HepG2 (cell line): ENCODE measurements around the gene PIP4K2B. TPM values are rescaled to one million over a fixed set of nuclear protein-coding genes. Genes with fewer than 3 reads are reported as not detected.

Experiments used
- CAMTA2 ChIP-seq: sonication (generic); formaldehyde crosslinking; IDR thresholded peaks from 2 replicates; pipeline ENCODE4 v1.4.0; 2020; ENCODE audit warnings: mild to moderate bottlenecking, missing genetic modification reagents, borderline replicate concordance
- CBX5 ChIP-seq: sonication (generic); formaldehyde crosslinking; IDR thresholded peaks from 2 replicates; pipeline ENCODE4 v1.4.0; 2020; ENCODE audit warnings: missing genetic modification reagents, borderline replicate concordance
- GABPA ChIP-seq, 2 experiments: IDR thresholded peaks; 2 replicates each; pipeline ENCODE4 v1.6.1; 2011 to 2016; ENCODE audit warnings: low read depth in 2 of 2, low read length in 1 of 2, missing biosample characterization in 1 of 2, missing genetic modification characterization in 1 of 2
- HNF4G ChIP-seq, 2 experiments: sonication (generic) in 1 of 2; formaldehyde crosslinking in 1 of 2; IDR thresholded peaks; 2 replicates each; pipeline versions ENCODE4 v1.4.0 to v1.6.1; 2011 to 2020; ENCODE audit warnings: borderline replicate concordance in 2 of 2, low read depth in 2 of 2, mild to moderate bottlenecking in 2 of 2, low read length in 1 of 2, missing genetic modification reagents in 1 of 2, moderate library complexity in 1 of 2
- JUND ChIP-seq: sonication (generic); formaldehyde crosslinking; IDR thresholded peaks from 2 replicates; pipeline ENCODE4 v1.8.0; 2022; ENCODE audit warnings: mild to moderate bottlenecking, missing genetic modification reagents
- MED13 ChIP-seq: sonication (generic); formaldehyde crosslinking; IDR thresholded peaks from 2 replicates; pipeline ENCODE4 v1.5.0; 2020; ENCODE audit warnings: missing genetic modification reagents
- MEF2D ChIP-seq: sonication (generic); formaldehyde crosslinking; IDR thresholded peaks from 2 replicates; pipeline ENCODE4 v1.5.1; 2020; ENCODE audit warnings: mild to moderate bottlenecking, missing genetic modification reagents
- RFX5 ChIP-seq: IDR thresholded peaks from 2 replicates; pipeline ENCODE4 v1.6.1; 2011; ENCODE audit warnings: low read depth, low read length, improper control_type of control experiment
- SALL2 ChIP-seq: sonication (generic); formaldehyde crosslinking; IDR thresholded peaks from 2 replicates; pipeline ENCODE4 v1.8.1; 2023; ENCODE audit warnings: mild to moderate bottlenecking, missing genetic modification reagents, inconsistent platforms
- SMC3 ChIP-seq: IDR thresholded peaks from 2 replicates; pipeline ENCODE4 v1.6.1; 2011; ENCODE audit warnings: low read length, improper control_type of control experiment
- SRSF4 ChIP-seq: fragments of 200-400 bp; formaldehyde crosslinking; IDR thresholded peaks from one replicate; pipeline ENCODE4 v1.6.1; 2018; ENCODE audit warnings: mild to moderate bottlenecking, low read depth, low read length, moderate library complexity; ENCODE audit not compliant: poor library complexity, severe bottlenecking
- ZBTB14 ChIP-seq: sonication (generic); formaldehyde crosslinking; IDR thresholded peaks from 2 replicates; pipeline ENCODE4 v1.4.0; 2020; ENCODE audit warnings: missing genetic modification reagents
- ZMAT3 ChIP-seq: sonication (generic); formaldehyde crosslinking; conservative IDR thresholded peaks from 2 replicates; pipeline ENCODE4 v1.7.0; 2021; ENCODE audit warnings: missing genetic modification reagents
- ZMYM3 ChIP-seq: sonication (generic); formaldehyde crosslinking; IDR thresholded peaks from 2 replicates; pipeline ENCODE4 v1.5.1; 2020; ENCODE audit warnings: mild to moderate bottlenecking, missing genetic modification reagents
- ZNF44 ChIP-seq: sonication (generic); formaldehyde crosslinking; IDR thresholded peaks from 2 replicates; pipeline ENCODE4 v1.5.1; 2020; ENCODE audit warnings: mild to moderate bottlenecking, missing genetic modification reagents
- ZNF562 ChIP-seq: sonication (generic); formaldehyde crosslinking; IDR thresholded peaks from 2 replicates; pipeline ENCODE4 v1.8.0; 2022; ENCODE audit warnings: missing genetic modification reagents, borderline replicate concordance
- ZNF646 ChIP-seq: sonication (generic); formaldehyde crosslinking; IDR thresholded peaks from 2 replicates; pipeline ENCODE4 v1.9.0; 2021; ENCODE audit warnings: mild to moderate bottlenecking, missing genetic modification reagents
- ZNF660 ChIP-seq: sonication (generic); formaldehyde crosslinking; IDR thresholded peaks from 2 replicates; pipeline ENCODE4 v1.5.1; 2020; ENCODE audit warnings: mild to moderate bottlenecking, low read depth, missing genetic modification reagents, borderline replicate concordance
- ZNF749 ChIP-seq: sonication (generic); formaldehyde crosslinking; IDR thresholded peaks from 2 replicates; pipeline ENCODE4 v1.8.0; 2022; ENCODE audit warnings: mild to moderate bottlenecking, missing genetic modification reagents, moderate library complexity, borderline replicate concordance
- polyA plus RNA-seq, 8 experiments: library from polyadenylated mRNA; depleted of rRNA in 3 of 8; stranded (reverse) in 7 of 8; unstranded in 1 of 8; fragments of >200 nt; fragmentation: Illumina TruSeq in 4 of 8; extraction: Trizol in 4 of 8; gene quantifications; 2 replicates each; pipeline versions ENCODE4 v1.2.1 to v1.2.3, GENCODE V29; 2011 to 2016; ENCODE audit warnings: low read depth in 4 of 8, missing spikeins in 1 of 8, mixed read lengths in 1 of 8; ENCODE audit not compliant: insufficient read depth in 1 of 8
- total RNA-seq, 5 experiments: library from RNA; depleted of rRNA; stranded (reverse); fragments of >200 nt; fragmentation: Illumina TruSeq; extraction: Trizol; gene quantifications; 2 replicates each; pipeline ENCODE4 v1.2.3, GENCODE V29; 2016; ENCODE audit warnings: low read depth in 1 of 5
- TF ChIP-seq, protein P1 (sequence below): sonication (generic); formaldehyde crosslinking; IDR thresholded peaks from 2 replicates; pipeline ENCODE4 v1.5.1; 2020; ENCODE audit warnings: mild to moderate bottlenecking, missing genetic modification reagents, moderate library complexity
- TF ChIP-seq, protein P2 (sequence below): sonication (generic); formaldehyde crosslinking; IDR thresholded peaks from 2 replicates; pipeline ENCODE4 v1.4.0; 2020; ENCODE audit warnings: mild to moderate bottlenecking, missing genetic modification reagents

Gene PIP4K2B
- total and polyA plus RNA-seq, 2 of the 13 experiments (the other 11 are each of a cell fraction or from before 2014, with no cell fraction given), result 20.4 to 54.0 TPM

- TF ChIP-seq GABPA (IDR thresholded peaks at IDR 0.05; ENCODE audit: low read depth, low read length) (no peak), GABPA (CRISPR knock-in tag; IDR thresholded peaks at IDR 0.05; ENCODE audit: low read depth) (no peak), ZNF44 (CRISPR knock-in tag) (0 out of 2 replicates have a peak, but pooled peaks have one; percentile 12), ZNF660 (no peak), JUND (CRISPR knock-in tag) (no peak), ZNF562 (CRISPR knock-in tag) (no peak), ZMAT3 (no peak), CBX5 (CRISPR knock-in tag) (no peak), MED13 (no peak), ZMYM3 (CRISPR knock-in tag) (no peak), HNF4G (IDR thresholded peaks at IDR 0.05; ENCODE audit: borderline replicate concordance, low read depth, low read length) (no peak), HNF4G (CRISPR knock-in tag; IDR thresholded peaks at IDR 0.05; ENCODE audit: borderline replicate concordance, low read depth) (no peak), SMC3 (no peak), ZNF646 (no peak), RFX5 (no peak), SALL2 (no peak), MEF2D (CRISPR knock-in tag) (0 out of 2 replicates have a peak, but pooled peaks have one; percentile 15), ZBTB14 (CRISPR knock-in tag) (no peak), SRSF4 (no peak), ZNF749 (CRISPR knock-in tag) (no peak), CAMTA2 (CRISPR knock-in tag) (no peak)
- TF ChIP-seq, protein P1, sequence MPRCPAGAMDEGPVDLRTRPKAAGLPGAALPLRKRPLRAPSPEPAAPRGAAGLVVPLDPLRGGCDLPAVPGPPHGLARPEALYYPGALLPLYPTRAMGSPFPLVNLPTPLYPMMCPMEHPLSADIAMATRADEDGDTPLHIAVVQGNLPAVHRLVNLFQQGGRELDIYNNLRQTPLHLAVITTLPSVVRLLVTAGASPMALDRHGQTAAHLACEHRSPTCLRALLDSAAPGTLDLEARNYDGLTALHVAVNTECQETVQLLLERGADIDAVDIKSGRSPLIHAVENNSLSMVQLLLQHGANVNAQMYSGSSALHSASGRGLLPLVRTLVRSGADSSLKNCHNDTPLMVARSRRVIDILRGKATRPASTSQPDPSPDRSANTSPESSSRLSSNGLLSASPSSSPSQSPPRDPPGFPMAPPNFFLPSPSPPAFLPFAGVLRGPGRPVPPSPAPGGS, result no peak
- TF ChIP-seq, protein P2, sequence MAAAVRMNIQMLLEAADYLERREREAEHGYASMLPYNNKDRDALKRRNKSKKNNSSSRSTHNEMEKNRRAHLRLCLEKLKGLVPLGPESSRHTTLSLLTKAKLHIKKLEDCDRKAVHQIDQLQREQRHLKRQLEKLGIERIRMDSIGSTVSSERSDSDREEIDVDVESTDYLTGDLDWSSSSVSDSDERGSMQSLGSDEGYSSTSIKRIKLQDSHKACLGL (CRISPR knock-in tag), result no peak
Measured at GRCh38 chr17:38800237-38800760, 943 bp upstream of the PIP4K2B start (continued).
